GM21515 (cell line): Measurements from ENCODE around the gene TSPAN31.

ENCODE experiments used
- ATAC-seq: cut with Tn5 transposase; IDR thresholded peaks from one replicate; pipeline ENCODE4 v1.9.1; 2021; ENCODE audit not compliant: unreplicated experiment

Gene TSPAN31

DNA sequence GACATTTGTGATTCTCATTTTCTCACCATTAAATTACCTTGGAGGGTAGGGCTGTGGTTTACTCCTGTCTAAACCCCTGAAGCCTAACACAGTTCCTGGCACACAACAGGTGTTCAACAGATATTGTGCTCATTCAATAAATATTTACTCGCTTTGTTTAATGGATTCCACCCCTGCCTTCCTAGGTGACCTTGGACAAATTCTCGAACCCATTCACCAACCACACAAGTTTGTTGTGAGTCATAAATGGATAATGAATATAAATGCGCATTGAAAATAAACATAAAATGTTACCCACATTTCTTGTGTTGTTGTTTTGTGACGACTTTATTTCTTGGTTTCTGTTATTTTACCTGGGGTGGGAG lies 37.4 kb downstream of the TSPAN31 start:
- no peak for ATAC-seq

DNA sequence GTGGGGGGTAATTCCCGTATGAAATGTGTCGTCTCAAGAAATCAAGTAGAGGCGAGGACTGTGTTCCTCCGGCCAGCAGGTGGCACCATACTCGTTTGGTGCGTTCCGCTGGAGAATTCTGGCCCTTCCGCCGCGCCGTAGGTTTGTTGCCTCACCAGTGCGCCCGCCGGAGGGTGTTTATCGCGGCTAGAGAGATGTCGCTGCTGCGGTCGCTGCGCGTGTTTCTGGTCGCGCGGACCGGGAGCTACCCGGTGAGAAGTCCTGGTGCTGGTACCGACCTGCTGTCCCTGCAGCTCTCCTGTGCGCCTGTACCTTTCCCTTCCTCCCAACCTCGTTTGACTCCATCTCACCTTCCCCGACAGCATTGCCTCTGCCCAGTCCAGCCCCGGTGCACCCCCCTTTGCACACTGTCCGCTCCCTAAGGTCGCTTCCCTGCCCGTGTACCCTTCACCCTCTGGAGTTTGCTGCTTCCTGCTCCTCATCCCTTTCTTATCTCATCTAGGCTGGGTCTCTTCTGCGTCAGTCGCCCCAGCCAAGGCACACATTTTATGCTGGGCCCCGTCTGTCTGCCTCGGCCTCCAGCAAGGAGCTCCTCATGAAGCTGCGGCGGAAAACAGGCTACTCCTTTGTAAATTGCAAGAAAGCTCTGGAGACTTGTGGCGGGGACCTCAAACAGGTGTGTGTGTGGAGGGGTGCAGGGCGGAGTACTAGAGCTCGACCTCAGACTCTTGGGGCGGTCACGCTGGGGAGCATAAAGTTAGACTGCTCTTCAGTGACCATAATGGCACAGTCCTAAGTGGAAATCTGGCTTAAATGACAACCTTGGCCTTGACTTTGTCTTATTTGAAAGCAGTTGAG lies 38.0 kb downstream of the TSPAN31 start, which contains the start of gene TSFM:
Gene TSFM, plus strand, starts transcription at position 180 of the 858 bp plus-strand sequence. Its CDS starts 15 bp downstream, at position 195.
- ATAC-seq, result peak; percentile 81

- ATAC-seq, result no peak
Observed at GRCh38 chr12:57783466-57783801, 38.6 kb downstream of the TSPAN31 start.

DNA sequence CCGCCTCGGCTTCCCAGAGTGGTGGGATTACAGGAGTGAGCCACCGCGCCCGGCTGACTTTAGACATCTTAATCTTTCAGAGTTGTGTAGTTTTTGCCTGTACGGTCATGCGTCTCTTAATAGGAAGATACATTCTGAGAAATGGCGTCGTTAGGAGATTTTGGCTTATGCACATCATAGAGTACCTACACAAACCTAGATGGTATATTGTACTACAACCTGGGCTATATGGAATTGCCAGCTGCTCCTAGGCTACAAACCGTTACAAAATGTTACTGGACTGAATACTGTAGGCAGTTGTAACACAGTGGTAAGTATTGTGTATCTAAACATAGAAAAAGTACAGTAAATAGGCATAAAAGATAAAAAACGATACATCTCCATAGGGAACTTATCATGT lies 39.0 kb downstream of the TSPAN31 start:
- ATAC-seq, result no peak

DNA sequence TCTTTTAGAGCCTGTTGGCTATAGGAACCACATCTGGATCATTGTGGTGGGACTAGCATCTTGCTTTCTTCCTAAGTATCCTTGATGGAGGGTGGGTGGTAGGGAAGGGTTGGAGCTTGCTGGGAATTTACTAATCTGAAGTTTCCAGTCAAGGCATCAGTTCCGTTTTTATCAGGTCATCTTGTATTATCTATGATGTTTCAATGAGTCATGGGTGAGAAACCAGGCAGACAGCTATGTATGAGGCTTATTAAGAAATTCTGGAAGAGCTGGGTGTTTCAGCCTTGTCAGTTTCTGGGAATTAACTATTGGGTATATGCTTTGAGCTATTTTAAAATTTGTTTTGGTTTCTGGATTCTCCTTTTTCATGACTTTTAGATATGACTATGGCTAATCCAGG lies 49.1 kb downstream of the TSPAN31 start:
- no peak for ATAC-seq

DNA sequence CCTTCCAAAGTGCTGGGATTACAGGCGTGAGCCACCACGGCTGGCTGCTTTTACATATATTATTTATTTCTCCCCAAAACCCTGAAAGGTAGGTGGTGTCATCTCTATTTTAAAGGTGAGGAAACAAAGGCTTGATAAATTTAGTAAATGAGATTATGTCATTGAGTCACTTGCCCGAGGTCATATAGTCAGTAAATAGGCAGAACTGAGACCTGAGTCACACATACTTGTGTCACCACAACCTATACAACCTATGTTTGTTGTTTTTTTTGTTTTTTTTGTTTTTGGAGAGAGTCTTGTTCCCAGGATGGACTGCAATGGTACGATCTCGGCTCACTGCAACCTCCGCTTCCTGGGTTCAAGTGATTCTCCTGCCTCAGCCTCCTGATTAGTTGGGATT lies 50.5 kb downstream of the TSPAN31 start:
- ATAC-seq, result no peak

GRCh38 chr12:57796996-57797395 lies 52.2 kb downstream of the TSPAN31 start:
- ATAC-seq, result no peak

DNA sequence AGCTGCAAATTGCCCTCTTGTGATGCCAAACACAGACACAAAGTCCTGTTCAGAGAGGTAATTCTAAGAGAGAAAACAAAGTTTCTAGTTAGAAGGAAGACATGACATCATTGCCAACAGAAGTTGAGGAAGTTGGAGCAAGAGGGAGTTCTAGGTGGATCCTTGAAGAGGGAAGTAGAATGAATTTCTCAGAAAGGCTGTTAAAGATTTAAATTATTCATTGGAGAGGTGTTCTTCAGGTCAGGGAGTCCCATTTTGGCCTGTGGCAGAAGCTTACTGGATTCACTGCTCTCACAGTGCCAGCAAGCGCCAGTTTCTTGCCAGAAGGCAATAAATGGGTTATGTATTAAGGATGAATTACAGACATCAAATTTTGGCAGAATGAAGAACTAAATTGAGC lies 53.1 kb downstream of the TSPAN31 start:
- ATAC-seq, result no peak
